Measurements from ENCODE around the gene TERT. TPM values are rescaled to one million over a fixed set of nuclear protein-coding genes. Genes with fewer than 3 reads are reported as not detected.

The TERT gene
- polyA plus RNA-seq, 3 donors, result 0.31 to 1.2 (median 1.0) TPM

- DNase-seq, result no peak
Measured at GRCh38 chr5:1206521-1207412, 88.1 kb downstream of the TERT start.

- no peak for DNase-seq
Measured at GRCh38 chr5:1205255-1206180, 89.3 kb downstream of the TERT start.

DNA sequence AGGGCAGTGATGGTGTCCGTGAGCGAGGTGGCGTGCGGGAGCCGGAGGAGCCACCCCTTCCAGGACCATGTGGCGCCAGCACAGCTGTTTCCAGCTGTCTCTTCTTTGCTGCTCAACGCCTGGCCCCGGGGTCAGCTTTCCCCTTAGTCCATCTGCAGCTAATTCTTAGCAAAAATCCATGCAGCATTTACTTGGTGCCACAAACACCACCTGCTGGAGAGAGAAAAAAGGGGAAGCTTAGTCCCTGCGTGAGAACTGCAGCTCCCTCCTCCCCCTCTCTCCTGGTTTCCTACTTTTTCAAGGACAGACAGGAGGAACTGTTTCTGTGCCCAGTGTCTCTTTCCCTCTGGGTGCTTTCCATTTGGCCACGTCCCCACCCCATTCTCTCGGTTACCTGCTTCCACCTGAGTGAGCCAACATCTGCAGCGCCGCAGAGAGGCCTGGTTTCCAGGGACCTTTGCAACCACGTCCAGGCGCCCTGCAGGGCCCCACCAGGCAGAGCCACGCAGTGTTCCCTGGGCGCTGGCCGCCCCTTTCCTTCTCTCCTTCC is 90.1 kb downstream of the TERT start:
- DNase-seq, result peak; percentile 85

- no peak for DNase-seq
Measured at GRCh38 chr5:1203968-1204692, 90.7 kb downstream of the TERT start.

GRCh38 chr5:1203311-1203967 is 91.4 kb downstream of the TERT start:
- no peak for DNase-seq

Other genes starting within 250 kb of the TERT start
- 10 to 100 TPM; 41.3 to 50.2 (median 44.3) TPM for gene SLC12A7, start 183.0 kb downstream of the TERT start, polyA plus RNA-seq (ENCODE audit: insufficient read length in 3 of 3)
- 10 to 100 TPM; 50.8 to 77.3 (median 71.8) TPM for gene SLC6A19, start 93.5 kb downstream of the TERT start, polyA plus RNA-seq (ENCODE audit: insufficient read length in 3 of 3)
- gene SLC6A18, start 69.7 kb downstream of the TERT start, polyA plus RNA-seq (ENCODE audit: insufficient read length in 3 of 3), result 1 to 10 TPM in 2 of 3 donors, under 1 TPM in 1; 0.26 to 3.4 (median 2.5) TPM
- gene CLPTM1L, start 50.0 kb upstream of the TERT start, polyA plus RNA-seq (ENCODE audit: insufficient read length in 3 of 3), result 100 to 1,000 TPM; 129 to 144 (median 143) TPM
- under 1 TPM; 0.15 to 0.40 (median 0.21) TPM for gene SLC6A3, start 150.4 kb upstream of the TERT start, polyA plus RNA-seq (ENCODE audit: insufficient read length in 3 of 3)
- gene LPCAT1, start 228.9 kb upstream of the TERT start, polyA plus RNA-seq (ENCODE audit: insufficient read length in 3 of 3), result 10 to 100 TPM; 41.6 to 46.8 (median 46.4) TPM

Measured in renal pelvis (tissue), 4 donors.